ENCODE measurements around the gene SEMA7A. TPM values are rescaled to one million over a fixed set of nuclear protein-coding genes. Genes with fewer than 3 reads are reported as not detected.

Gene SEMA7A
- total and polyA plus RNA-seq, 9 donors, result 3.2 to 98.6 (median 9.0) TPM

GRCh38 chr15:74411686-74412085 lies 22.1 kb downstream of the SEMA7A start:
- H3K27ac ChIP-seq, result no peak overlapping the region
- H3K4me3 ChIP-seq, result no peak overlapping the region
- TF ChIP-seq CTCF (IDR thresholded peaks at IDR 0.05), result no peak
- H3K9me3 ChIP-seq, result no peaks in the 10 kb centered on the region
- H3K27me3 ChIP-seq, result no peaks in the 10 kb centered on the region
- WGBS, 3 donors, result 90 to 96% (median 91%) methylated on average over 12 of the region's 12 CpGs
- no peaks in the 10 kb centered on the region for H3K36me3 ChIP-seq
- DNase-seq, result no peak
- H3K4me1 ChIP-seq (ENCODE audit: insufficient read depth), result peaks cover 8% of the 10 kb centered on the region
- intact Hi-C loops (cut with DNase I), result no loop called here

GRCh38 chr15:74410502-74410901 lies 23.3 kb downstream of the SEMA7A start:
- DNase-seq, result no peak

GRCh38 chr15:74409225-74409624 lies 24.5 kb downstream of the SEMA7A start:
- Histone ChIP-seq H3K36me3 (no peaks in the 10 kb centered on the region), H3K9me3 (no peaks in the 10 kb centered on the region), H3K4me1 (ENCODE audit: insufficient read depth) (peaks cover 20% of the 10 kb centered on the region), H3K27me3 (no peaks in the 10 kb centered on the region), H3K4me3 (no peak overlapping the region), H3K27ac (no peak overlapping the region)
- intact Hi-C loops (cut with DNase I), result no loop called here
- DNase-seq, result no peak
- TF ChIP-seq EP300 (IDR thresholded peaks at IDR 0.05) (no peak), POLR2A (IDR thresholded peaks at IDR 0.05) (no peak)
- 82 to 88% (median 83%) methylated on average over 7 of the region's 7 CpGs for WGBS, 3 donors

More at GRCh38 chr15:74410502-74410901, 23.3 kb downstream of the SEMA7A start:
- Histone ChIP-seq H3K36me3 (no peaks in the 10 kb centered on the region), H3K9me3 (no peaks in the 10 kb centered on the region), H3K27ac (no peak overlapping the region), H3K4me3 (no peak overlapping the region), H3K27me3 (no peaks in the 10 kb centered on the region), H3K4me1 (ENCODE audit: insufficient read depth) (peaks cover 16% of the 10 kb centered on the region)
- TF ChIP-seq CTCF (IDR thresholded peaks at IDR 0.05), result no peak
- TF ChIP-seq EP300 (IDR thresholded peaks at IDR 0.05), result no peak
- TF ChIP-seq POLR2A (IDR thresholded peaks at IDR 0.05), result no peak
- WGBS, 3 donors, result 92 to 98% (median 96%) methylated on average over 12 to 18 of the region's 18 CpGs
- intact Hi-C loops (cut with DNase I), result no loop called here

- H3K27ac ChIP-seq, result no peak overlapping the region
- DNase-seq, result no peak
- no peaks in the 10 kb centered on the region for H3K36me3 ChIP-seq
- no peaks in the 10 kb centered on the region for H3K27me3 ChIP-seq
- TF ChIP-seq EP300 (IDR thresholded peaks at IDR 0.05) (no peak), POLR2A (IDR thresholded peaks at IDR 0.05) (no peak), CTCF (IDR thresholded peaks at IDR 0.05) (no peak)
- H3K9me3 ChIP-seq, result no peaks in the 10 kb centered on the region
- intact Hi-C loops (cut with DNase I), result no loop called here
- H3K4me1 ChIP-seq (ENCODE audit: insufficient read depth), result peaks cover 23% of the 10 kb centered on the region
- 52 to 67% (median 55%) methylated on average over 7 of the region's 7 CpGs for WGBS, 3 donors
- H3K4me3 ChIP-seq, result no peak overlapping the region
Measured at GRCh38 chr15:74408815-74409214, 24.9 kb downstream of the SEMA7A start.

- H3K27ac ChIP-seq, result no peak overlapping the region
- WGBS, 3 donors, result 84 to 95% (median 86%) methylated on average over 2 of the region's 2 CpGs
- intact Hi-C loops (cut with DNase I), result no loop called here
- H3K27me3 ChIP-seq, result no peaks in the 10 kb centered on the region
- no peak for TF ChIP-seq POLR2A (IDR thresholded peaks at IDR 0.05)
- no peak for TF ChIP-seq CTCF (IDR thresholded peaks at IDR 0.05)
- TF ChIP-seq EP300 (IDR thresholded peaks at IDR 0.05), result no peak
- H3K4me3 ChIP-seq, result no peak overlapping the region
- H3K9me3 ChIP-seq, result no peaks in the 10 kb centered on the region
- H3K4me1 ChIP-seq (ENCODE audit: insufficient read depth), result peaks cover 27% of the 10 kb centered on the region
- no peaks in the 10 kb centered on the region for H3K36me3 ChIP-seq
- no peak for DNase-seq
Measured at GRCh38 chr15:74408385-74408784, 25.4 kb downstream of the SEMA7A start.
